K562 (cell line): ENCODE data around the gene FSTL4. TPM values are rescaled to one million over a fixed set of nuclear protein-coding genes. Genes with fewer than 3 reads are reported as not detected.

Source experiments
- ATF7 ChIP-seq: fragments of 450-650 bp; IDR thresholded peaks from 2 replicates; pipeline ENCODE4 v1.7.1; 2014; ENCODE audit warnings: mild to moderate bottlenecking, moderate library complexity
- DNMT1 ChIP-seq: fragments of 450-650 bp; IDR thresholded peaks from 2 replicates; pipeline ENCODE4 v1.6.1; 2016; ENCODE audit warnings: antibody characterized with exemption, mild to moderate bottlenecking
- FOXP1 ChIP-seq: sonication (generic); formaldehyde crosslinking; IDR thresholded peaks from 2 replicates; pipeline ENCODE4 v1.8.0; 2022; ENCODE audit warnings: mild to moderate bottlenecking, missing genetic modification reagents
- HDAC1 ChIP-seq, 2 experiments: fragments of 450-650 bp; IDR thresholded peaks; 2 replicates each; pipeline ENCODE4 v1.6.1; 2016 to 2017; ENCODE audit warnings: inconsistent platforms in 1 of 2, mild to moderate bottlenecking in 1 of 2, moderate library complexity in 1 of 2
- MAFG ChIP-seq: fragments of 450-650 bp; conservative IDR thresholded peaks from 2 replicates; pipeline ENCODE4 v1.6.1; 2016; ENCODE audit warnings: missing genetic modification characterization, missing compliant biosample characterization
- MTA1 ChIP-seq: fragments of 450-650 bp; IDR thresholded peaks from 2 replicates; pipeline ENCODE4 v1.6.1; 2017; ENCODE audit warnings: borderline replicate concordance
- NR2F6 ChIP-seq: fragments of 450-650 bp; formaldehyde crosslinking; IDR thresholded peaks from 2 replicates; pipeline ENCODE4 v1.4.0; 2020; ENCODE audit warnings: mild to moderate bottlenecking
- SMAD4 ChIP-seq: fragments of 250-450 bp; sonication (Bioruptor Pico); conservative IDR thresholded peaks from 2 replicates; pipeline ENCODE4 v1.8.0; 2021; ENCODE audit warnings: inconsistent platforms, mild to moderate bottlenecking, moderate library complexity
- SP2 ChIP-seq: IDR thresholded peaks from 2 replicates; pipeline ENCODE4 v1.6.1; 2011; ENCODE audit warnings: mild to moderate bottlenecking, low read depth, low read length, moderate library complexity; ENCODE audit not compliant: poor library complexity, severe bottlenecking; ENCODE audit errors: extremely low read depth
- TARDBP ChIP-seq: fragments of 450-650 bp; IDR thresholded peaks from 2 replicates; pipeline ENCODE4 v1.6.1; 2016
- ZNF551 ChIP-seq: fragments of 250-450 bp; sonication (Bioruptor Pico); IDR thresholded peaks from 2 replicates; pipeline ENCODE4 v1.5.0; 2021; ENCODE audit warnings: mild to moderate bottlenecking, moderate library complexity
- polyA plus RNA-seq, 8 experiments: library from polyadenylated mRNA; depleted of rRNA in 4 of 8; stranded (reverse) in 5 of 8; unstranded in 3 of 8; fragments of >200 nt; fragmentation: Nextera tagmentation in 2 of 8; fragmentation: Illumina TruSeq in 1 of 8; extraction: Ambion mirVana in 2 of 8; extraction: Trizol in 1 of 8; gene quantifications; 2 replicates each; pipeline versions ENCODE4 v1.2.1 to v1.2.3, GENCODE V29; 2011 to 2014; ENCODE audit warnings: inconsistent platforms in 1 of 8, missing spikeins in 1 of 8
- total RNA-seq, 7 experiments: library from RNA; depleted of rRNA in 6 of 7; stranded (reverse); fragments of >200 nt in 6 of 7; fragmentation: Illumina TruSeq in 2 of 7; extraction: Trizol in 2 of 7; gene quantifications; 2 replicates each; pipeline versions ENCODE4 v1.2.1 to v1.2.3, GENCODE V29; 2011 to 2021; ENCODE audit warnings: low replicate concordance in 1 of 7
- TF ChIP-seq, protein P1 (sequence below): IDR thresholded peaks from 2 replicates; pipeline ENCODE4 v1.6.1; 2011; ENCODE audit not compliant: insufficient read length; ENCODE audit errors: extremely low read depth
- TF ChIP-seq, protein P2 (sequence below): sonication (generic); formaldehyde crosslinking; IDR thresholded peaks from 2 replicates; pipeline ENCODE4 v1.8.0; 2022; ENCODE audit warnings: missing genetic modification reagents, mild to moderate bottlenecking, moderate library complexity, borderline replicate concordance
- TF ChIP-seq, protein P3 (sequence below): sonication (generic); formaldehyde crosslinking; IDR thresholded peaks from 2 replicates; pipeline ENCODE4 v1.8.1; 2023; ENCODE audit warnings: mild to moderate bottlenecking, missing genetic modification reagents
- TF ChIP-seq, protein P4 (sequence below): sonication (generic); formaldehyde crosslinking; IDR thresholded peaks from 2 replicates; pipeline ENCODE4 v1.8.0; 2023; ENCODE audit warnings: mild to moderate bottlenecking, missing genetic modification reagents
- TF ChIP-seq, protein P5 (sequence below): sonication (generic); formaldehyde crosslinking; IDR thresholded peaks from 2 replicates; pipeline ENCODE4 v1.8.0; 2022; ENCODE audit warnings: missing genetic modification reagents, mild to moderate bottlenecking, borderline replicate concordance
- TF ChIP-seq, protein P6 (sequence below): fragments of 250-450 bp; sonication (Bioruptor Pico); IDR thresholded peaks from 2 replicates; pipeline ENCODE4 v1.4.0; 2020
- TF ChIP-seq, protein P7 (sequence below): sonication (generic); formaldehyde crosslinking; IDR thresholded peaks from 2 replicates; pipeline ENCODE4 v1.5.0; 2020; ENCODE audit warnings: missing genetic modification reagents

The FSTL4 gene
- total and polyA plus RNA-seq, 9 of the 15 experiments (the other 6 are each of a cell fraction or from before 2014, with no cell fraction given), result 0.08 to 0.18 (median 0.10) TPM; not detected in 5

DNA sequence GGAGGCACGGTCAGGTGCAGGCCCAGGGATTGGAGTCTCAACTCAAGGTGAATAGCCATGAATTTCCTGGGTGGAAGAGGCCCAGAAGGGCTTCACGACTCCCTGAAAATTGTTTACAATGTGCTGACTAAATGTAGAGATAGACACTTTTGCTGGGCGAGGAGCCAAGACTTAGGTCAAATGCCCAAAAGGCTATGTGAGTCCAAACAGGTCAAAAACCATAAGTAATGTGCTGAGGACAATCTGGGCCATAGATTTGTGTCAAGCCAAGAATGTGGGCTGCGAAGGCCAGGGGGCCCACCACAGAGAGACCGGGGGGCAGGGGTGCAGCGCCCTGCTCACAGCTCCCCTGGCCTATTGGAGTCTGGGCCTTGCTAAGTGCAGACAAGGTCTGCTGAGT lies 362.7 kb downstream of the FSTL4 start (continued):
- TF ChIP-seq, protein P1, sequence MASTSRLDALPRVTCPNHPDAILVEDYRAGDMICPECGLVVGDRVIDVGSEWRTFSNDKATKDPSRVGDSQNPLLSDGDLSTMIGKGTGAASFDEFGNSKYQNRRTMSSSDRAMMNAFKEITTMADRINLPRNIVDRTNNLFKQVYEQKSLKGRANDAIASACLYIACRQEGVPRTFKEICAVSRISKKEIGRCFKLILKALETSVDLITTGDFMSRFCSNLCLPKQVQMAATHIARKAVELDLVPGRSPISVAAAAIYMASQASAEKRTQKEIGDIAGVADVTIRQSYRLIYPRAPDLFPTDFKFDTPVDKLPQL, result no peak
- no peak for TF ChIP-seq NR2F6 (CRISPR knock-in tag)
- TF ChIP-seq, protein P2, sequence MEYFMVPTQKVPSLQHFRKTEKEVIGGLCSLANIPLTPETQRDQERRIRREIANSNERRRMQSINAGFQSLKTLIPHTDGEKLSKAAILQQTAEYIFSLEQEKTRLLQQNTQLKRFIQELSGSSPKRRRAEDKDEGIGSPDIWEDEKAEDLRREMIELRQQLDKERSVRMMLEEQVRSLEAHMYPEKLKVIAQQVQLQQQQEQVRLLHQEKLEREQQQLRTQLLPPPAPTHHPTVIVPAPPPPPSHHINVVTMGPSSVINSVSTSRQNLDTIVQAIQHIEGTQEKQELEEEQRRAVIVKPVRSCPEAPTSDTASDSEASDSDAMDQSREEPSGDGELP (CRISPR knock-in tag), result no peak
- TF ChIP-seq TARDBP, result no peak
- TF ChIP-seq ATF7, result 0 out of 2 replicates have a peak, but pooled peaks have one; percentile 19
- TF ChIP-seq MTA1, result no peak
- TF ChIP-seq, protein P3, sequence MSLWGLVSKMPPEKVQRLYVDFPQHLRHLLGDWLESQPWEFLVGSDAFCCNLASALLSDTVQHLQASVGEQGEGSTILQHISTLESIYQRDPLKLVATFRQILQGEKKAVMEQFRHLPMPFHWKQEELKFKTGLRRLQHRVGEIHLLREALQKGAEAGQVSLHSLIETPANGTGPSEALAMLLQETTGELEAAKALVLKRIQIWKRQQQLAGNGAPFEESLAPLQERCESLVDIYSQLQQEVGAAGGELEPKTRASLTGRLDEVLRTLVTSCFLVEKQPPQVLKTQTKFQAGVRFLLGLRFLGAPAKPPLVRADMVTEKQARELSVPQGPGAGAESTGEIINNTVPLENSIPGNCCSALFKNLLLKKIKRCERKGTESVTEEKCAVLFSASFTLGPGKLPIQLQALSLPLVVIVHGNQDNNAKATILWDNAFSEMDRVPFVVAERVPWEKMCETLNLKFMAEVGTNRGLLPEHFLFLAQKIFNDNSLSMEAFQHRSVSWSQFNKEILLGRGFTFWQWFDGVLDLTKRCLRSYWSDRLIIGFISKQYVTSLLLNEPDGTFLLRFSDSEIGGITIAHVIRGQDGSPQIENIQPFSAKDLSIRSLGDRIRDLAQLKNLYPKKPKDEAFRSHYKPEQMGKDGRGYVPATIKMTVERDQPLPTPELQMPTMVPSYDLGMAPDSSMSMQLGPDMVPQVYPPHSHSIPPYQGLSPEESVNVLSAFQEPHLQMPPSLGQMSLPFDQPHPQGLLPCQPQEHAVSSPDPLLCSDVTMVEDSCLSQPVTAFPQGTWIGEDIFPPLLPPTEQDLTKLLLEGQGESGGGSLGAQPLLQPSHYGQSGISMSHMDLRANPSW (CRISPR knock-in tag), result no peak
- no peak for TF ChIP-seq DNMT1
- TF ChIP-seq, protein P4, sequence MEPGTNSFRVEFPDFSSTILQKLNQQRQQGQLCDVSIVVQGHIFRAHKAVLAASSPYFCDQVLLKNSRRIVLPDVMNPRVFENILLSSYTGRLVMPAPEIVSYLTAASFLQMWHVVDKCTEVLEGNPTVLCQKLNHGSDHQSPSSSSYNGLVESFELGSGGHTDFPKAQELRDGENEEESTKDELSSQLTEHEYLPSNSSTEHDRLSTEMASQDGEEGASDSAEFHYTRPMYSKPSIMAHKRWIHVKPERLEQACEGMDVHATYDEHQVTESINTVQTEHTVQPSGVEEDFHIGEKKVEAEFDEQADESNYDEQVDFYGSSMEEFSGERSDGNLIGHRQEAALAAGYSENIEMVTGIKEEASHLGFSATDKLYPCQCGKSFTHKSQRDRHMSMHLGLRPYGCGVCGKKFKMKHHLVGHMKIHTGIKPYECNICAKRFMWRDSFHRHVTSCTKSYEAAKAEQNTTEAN (CRISPR knock-in tag), result no peak
- TF ChIP-seq SMAD4 (CRISPR knock-in tag), result 0 out of 2 replicates have a peak, but pooled peaks have one; percentile 28
- TF ChIP-seq SP2, result no peak
- TF ChIP-seq HDAC1 (IDR thresholded peaks at IDR 0.05), result no peak
- no peak for TF ChIP-seq ZNF551 (CRISPR knock-in tag)
- TF ChIP-seq, protein P5, sequence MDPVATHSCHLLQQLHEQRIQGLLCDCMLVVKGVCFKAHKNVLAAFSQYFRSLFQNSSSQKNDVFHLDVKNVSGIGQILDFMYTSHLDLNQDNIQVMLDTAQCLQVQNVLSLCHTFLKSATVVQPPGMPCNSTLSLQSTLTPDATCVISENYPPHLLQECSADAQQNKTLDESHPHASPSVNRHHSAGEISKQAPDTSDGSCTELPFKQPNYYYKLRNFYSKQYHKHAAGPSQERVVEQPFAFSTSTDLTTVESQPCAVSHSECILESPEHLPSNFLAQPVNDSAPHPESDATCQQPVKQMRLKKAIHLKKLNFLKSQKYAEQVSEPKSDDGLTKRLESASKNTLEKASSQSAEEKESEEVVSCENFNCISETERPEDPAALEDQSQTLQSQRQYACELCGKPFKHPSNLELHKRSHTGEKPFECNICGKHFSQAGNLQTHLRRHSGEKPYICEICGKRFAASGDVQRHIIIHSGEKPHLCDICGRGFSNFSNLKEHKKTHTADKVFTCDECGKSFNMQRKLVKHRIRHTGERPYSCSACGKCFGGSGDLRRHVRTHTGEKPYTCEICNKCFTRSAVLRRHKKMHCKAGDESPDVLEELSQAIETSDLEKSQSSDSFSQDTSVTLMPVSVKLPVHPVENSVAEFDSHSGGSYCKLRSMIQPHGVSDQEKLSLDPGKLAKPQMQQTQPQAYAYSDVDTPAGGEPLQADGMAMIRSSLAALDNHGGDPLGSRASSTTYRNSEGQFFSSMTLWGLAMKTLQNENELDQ (CRISPR knock-in tag), result no peak
- no peak for TF ChIP-seq FOXP1 (CRISPR knock-in tag)
- TF ChIP-seq, protein P6, sequence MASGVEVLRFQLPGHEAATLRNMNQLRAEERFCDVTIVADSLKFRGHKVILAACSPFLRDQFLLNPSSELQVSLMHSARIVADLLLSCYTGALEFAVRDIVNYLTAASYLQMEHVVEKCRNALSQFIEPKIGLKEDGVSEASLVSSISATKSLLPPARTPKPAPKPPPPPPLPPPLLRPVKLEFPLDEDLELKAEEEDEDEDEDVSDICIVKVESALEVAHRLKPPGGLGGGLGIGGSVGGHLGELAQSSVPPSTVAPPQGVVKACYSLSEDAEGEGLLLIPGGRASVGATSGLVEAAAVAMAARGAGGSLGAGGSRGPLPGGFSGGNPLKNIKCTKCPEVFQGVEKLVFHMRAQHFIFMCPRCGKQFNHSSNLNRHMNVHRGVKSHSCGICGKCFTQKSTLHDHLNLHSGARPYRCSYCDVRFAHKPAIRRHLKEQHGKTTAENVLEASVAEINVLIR (CRISPR knock-in tag), result no peak
- TF ChIP-seq, protein P7, sequence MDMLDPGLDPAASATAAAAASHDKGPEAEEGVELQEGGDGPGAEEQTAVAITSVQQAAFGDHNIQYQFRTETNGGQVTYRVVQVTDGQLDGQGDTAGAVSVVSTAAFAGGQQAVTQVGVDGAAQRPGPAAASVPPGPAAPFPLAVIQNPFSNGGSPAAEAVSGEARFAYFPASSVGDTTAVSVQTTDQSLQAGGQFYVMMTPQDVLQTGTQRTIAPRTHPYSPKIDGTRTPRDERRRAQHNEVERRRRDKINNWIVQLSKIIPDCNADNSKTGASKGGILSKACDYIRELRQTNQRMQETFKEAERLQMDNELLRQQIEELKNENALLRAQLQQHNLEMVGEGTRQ, result no peak
- TF ChIP-seq MAFG (tag), result no peak
